ENCODE data around the gene PELI2.
"Not testable (repeated sequence)": the region's sequence is repeated elsewhere in the genome, so short reads cannot be mapped to it uniquely, and the experiment has no call there.

Gene PELI2

GRCh38 chr14:56142314-56142713 lies 24.1 kb downstream of the PELI2 start:
- in situ Hi-C loops (cut with HindIII; ENCODE audit: low sequenced_read_pairs), result no loop called here

- in situ Hi-C loops (cut with HindIII; ENCODE audit: low sequenced_read_pairs), result no loop called here
Observed at GRCh38 chr14:56143025-56143424, 24.8 kb downstream of the PELI2 start.

- in situ Hi-C loops (cut with HindIII; ENCODE audit: low sequenced_read_pairs), result no loop called here
Observed at GRCh38 chr14:56144176-56144575, 26.0 kb downstream of the PELI2 start.

- in situ Hi-C loops (cut with HindIII; ENCODE audit: low sequenced_read_pairs), result no loop called here
Observed at GRCh38 chr14:56145181-56145769, 27.1 kb downstream of the PELI2 start.

GRCh38 chr14:56145965-56146364 lies 27.8 kb downstream of the PELI2 start:
- in situ Hi-C loops (cut with HindIII; ENCODE audit: low sequenced_read_pairs), result no loop called here

GRCh38 chr14:56147449-56147848 lies 29.2 kb downstream of the PELI2 start:
- in situ Hi-C loops (cut with HindIII; ENCODE audit: low sequenced_read_pairs), result no loop called here

- in situ Hi-C loops (cut with HindIII; ENCODE audit: low sequenced_read_pairs), result no loop called here
Observed at GRCh38 chr14:56147986-56148901, 30.0 kb downstream of the PELI2 start.

- in situ Hi-C loops (cut with HindIII; ENCODE audit: low sequenced_read_pairs), result no loop called here
Observed at GRCh38 chr14:56149151-56149550, 30.9 kb downstream of the PELI2 start.

GRCh38 chr14:56149995-56150394 lies 31.8 kb downstream of the PELI2 start:
- in situ Hi-C loops (cut with HindIII; ENCODE audit: low sequenced_read_pairs), result no loop called here

- in situ Hi-C loops (cut with HindIII; ENCODE audit: low sequenced_read_pairs), result no loop called here
Observed at GRCh38 chr14:56150645-56151345, 32.6 kb downstream of the PELI2 start.

GRCh38 chr14:56152221-56152620 lies 34.0 kb downstream of the PELI2 start:
- in situ Hi-C loops (cut with HindIII; ENCODE audit: low sequenced_read_pairs), result no loop called here

- in situ Hi-C loops (cut with HindIII; ENCODE audit: low sequenced_read_pairs), result no loop called here
Observed at GRCh38 chr14:56153267-56153666, 35.1 kb downstream of the PELI2 start.

- in situ Hi-C loops (cut with HindIII; ENCODE audit: low sequenced_read_pairs), result no loop called here
Observed at GRCh38 chr14:56154321-56154720, 36.1 kb downstream of the PELI2 start.

- in situ Hi-C loops (cut with HindIII; ENCODE audit: low sequenced_read_pairs), result no loop called here
Observed at GRCh38 chr14:56156096-56156495, 37.9 kb downstream of the PELI2 start.

- in situ Hi-C loops (cut with HindIII; ENCODE audit: low sequenced_read_pairs), result no loop called here
Observed at GRCh38 chr14:56159066-56159465, 40.9 kb downstream of the PELI2 start.

GRCh38 chr14:56160088-56160487 lies 41.9 kb downstream of the PELI2 start:
- in situ Hi-C loops (cut with HindIII; ENCODE audit: low sequenced_read_pairs), result no loop called here

- in situ Hi-C loops (cut with HindIII; ENCODE audit: low sequenced_read_pairs), result no loop called here
Observed at GRCh38 chr14:56161658-56162057, 43.4 kb downstream of the PELI2 start.

- in situ Hi-C loops (cut with HindIII; ENCODE audit: low sequenced_read_pairs), result no loop called here
Observed at GRCh38 chr14:56162476-56162875, 44.3 kb downstream of the PELI2 start.

GRCh38 chr14:56166579-56166978 lies 48.4 kb downstream of the PELI2 start:
- in situ Hi-C loops (cut with HindIII; ENCODE audit: low sequenced_read_pairs), result not testable (repeated sequence)

- in situ Hi-C loops (cut with HindIII; ENCODE audit: low sequenced_read_pairs), result no loop called here
Observed at GRCh38 chr14:56168007-56168616, 49.9 kb downstream of the PELI2 start.

GRCh38 chr14:56170028-56170427 lies 51.8 kb downstream of the PELI2 start:
- in situ Hi-C loops (cut with HindIII; ENCODE audit: low sequenced_read_pairs), result no loop called here

Data from DLD1 (cell line).